ENCODE measurements around the gene NDUFS6.

DNA sequence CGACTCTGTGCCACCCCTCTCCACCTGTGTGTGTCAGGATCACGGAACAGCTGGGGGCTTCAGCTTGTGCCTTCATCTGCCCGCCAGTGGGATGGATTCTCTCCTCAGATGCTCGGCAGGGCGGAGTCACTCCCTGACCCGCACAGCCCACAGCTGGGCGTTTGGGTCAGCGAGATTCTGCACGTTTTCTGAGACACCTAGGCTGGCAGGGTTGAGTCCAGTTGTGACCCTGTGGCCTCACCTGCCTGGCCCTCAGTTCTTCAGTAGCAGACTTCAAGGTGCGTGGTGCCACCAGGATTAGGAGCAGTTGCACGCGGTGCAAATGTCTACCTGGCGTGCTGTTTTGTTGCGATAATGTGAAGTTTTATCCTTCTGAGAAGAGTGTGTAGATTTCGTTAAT is 5.0 kb downstream of the NDUFS6 start:
- TF ChIP-seq POLR2A (IDR thresholded peaks at IDR 0.05) = no peak
- TF ChIP-seq, protein P1, sequence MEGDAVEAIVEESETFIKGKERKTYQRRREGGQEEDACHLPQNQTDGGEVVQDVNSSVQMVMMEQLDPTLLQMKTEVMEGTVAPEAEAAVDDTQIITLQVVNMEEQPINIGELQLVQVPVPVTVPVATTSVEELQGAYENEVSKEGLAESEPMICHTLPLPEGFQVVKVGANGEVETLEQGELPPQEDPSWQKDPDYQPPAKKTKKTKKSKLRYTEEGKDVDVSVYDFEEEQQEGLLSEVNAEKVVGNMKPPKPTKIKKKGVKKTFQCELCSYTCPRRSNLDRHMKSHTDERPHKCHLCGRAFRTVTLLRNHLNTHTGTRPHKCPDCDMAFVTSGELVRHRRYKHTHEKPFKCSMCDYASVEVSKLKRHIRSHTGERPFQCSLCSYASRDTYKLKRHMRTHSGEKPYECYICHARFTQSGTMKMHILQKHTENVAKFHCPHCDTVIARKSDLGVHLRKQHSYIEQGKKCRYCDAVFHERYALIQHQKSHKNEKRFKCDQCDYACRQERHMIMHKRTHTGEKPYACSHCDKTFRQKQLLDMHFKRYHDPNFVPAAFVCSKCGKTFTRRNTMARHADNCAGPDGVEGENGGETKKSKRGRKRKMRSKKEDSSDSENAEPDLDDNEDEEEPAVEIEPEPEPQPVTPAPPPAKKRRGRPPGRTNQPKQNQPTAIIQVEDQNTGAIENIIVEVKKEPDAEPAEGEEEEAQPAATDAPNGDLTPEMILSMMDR (IDR thresholded peaks at IDR 0.05) = no peak

Measured in body of pancreas (tissue), 4 donors.